ENCODE results near the gene ATG9A.

Gene ATG9A

GRCh38 chr2:219234331-219234730 is 4.9 kb upstream of the ATG9A start:
- no peak for TF ChIP-seq CTCF (IDR thresholded peaks at IDR 0.05; ENCODE audit: insufficient read depth, missing control alignments)
- DNase-seq (ENCODE audit: insufficient read length, low spot score) (no peak), FAIRE-seq (no peak)

- TF ChIP-seq CTCF (IDR thresholded peaks at IDR 0.05; ENCODE audit: insufficient read depth, missing control alignments) = no peak
- DNase-seq (ENCODE audit: insufficient read length, low spot score) (no peak), FAIRE-seq (no peak)
Observed at GRCh38 chr2:219230059-219230540, 664 bp upstream of the ATG9A start.

GRCh38 chr2:219228911-219229304 is 528 bp downstream of the ATG9A start:
- FAIRE-seq = no peak
- DNase-seq (ENCODE audit: insufficient read length, low spot score) = no peak
- no peak for TF ChIP-seq CTCF (IDR thresholded peaks at IDR 0.05; ENCODE audit: insufficient read depth, missing control alignments)

GRCh38 chr2:219228041-219228910 is 1.2 kb downstream of the ATG9A start:
- FAIRE-seq = no peak

GRCh38 chr2:219225350-219225749 is 4.1 kb downstream of the ATG9A start:
- DNase-seq (ENCODE audit: insufficient read length, low spot score) (no peak), FAIRE-seq (no peak)
- TF ChIP-seq CTCF (IDR thresholded peaks at IDR 0.05; ENCODE audit: insufficient read depth, missing control alignments) = no peak

More at GRCh38 chr2:219228041-219228910, 1.2 kb downstream of the ATG9A start:
- DNase-seq (ENCODE audit: insufficient read length, low spot score) = no peak
- no peak for TF ChIP-seq CTCF (IDR thresholded peaks at IDR 0.05; ENCODE audit: insufficient read depth, missing control alignments)

- DNase-seq (ENCODE audit: insufficient read length, low spot score) (no peak), FAIRE-seq (no peak)
- no peak for TF ChIP-seq CTCF (IDR thresholded peaks at IDR 0.05; ENCODE audit: insufficient read depth, missing control alignments)
Observed at GRCh38 chr2:219223831-219224610, 5.4 kb downstream of the ATG9A start.

Data from D721Med (cell line).